Small intestine (tissue), 7 donors: ENCODE results near the gene GALNT7. TPM values are rescaled to one million over a fixed set of nuclear protein-coding genes. Genes with fewer than 3 reads are reported as not detected.
"Not testable (repeated sequence)": the region's sequence is repeated elsewhere in the genome, so short reads cannot be mapped to it uniquely, and the experiment has no call there.

ENCODE experiments used
- DNase-seq, 2 donors: peaks; one replicate each; pipeline versions ENCODE4 v3.0.0 to v3.0.0-alpha.2; 2013
- FAIRE-seq: peaks from 2 replicates; lab custom pipeline; 2012; peaks lifted over from hg19 to GRCh38; lab: Jason Lieb, UNC
- H3K27ac ChIP-seq, 3 donors: one replicate each; pipeline ENCODE4 v1.5.1; 2013; ENCODE audit warnings: low read length in 2 of 3, mild to moderate bottlenecking in 2 of 3, control low read depth in 1 of 3, inconsistent platforms in 1 of 3, low read depth in 1 of 3, moderate library complexity in 1 of 3
- H3K27me3 ChIP-seq, 3 donors: one replicate each; pipeline ENCODE4 v1.6.1; 2013; ENCODE audit warnings: low read length in 3 of 3, inconsistent platforms in 1 of 3; ENCODE audit not compliant: control insufficient read depth in 3 of 3, insufficient read depth in 3 of 3
- H3K36me3 ChIP-seq, 3 donors: one replicate each; pipeline ENCODE4 v1.6.1; 2013; ENCODE audit warnings: low read length in 3 of 3, inconsistent platforms in 1 of 3, low read depth in 1 of 3, mild to moderate bottlenecking in 1 of 3, moderate library complexity in 1 of 3; ENCODE audit not compliant: control insufficient read depth in 3 of 3, insufficient read depth in 2 of 3
- H3K4me1 ChIP-seq, 3 donors: one replicate each; pipeline ENCODE4 v1.6.1; 2013; ENCODE audit warnings: low read length in 2 of 3, inconsistent platforms in 1 of 3, low read depth in 1 of 3, mild to moderate bottlenecking in 1 of 3, moderate library complexity in 1 of 3; ENCODE audit not compliant: control insufficient read depth in 3 of 3, insufficient read depth in 2 of 3
- H3K4me3 ChIP-seq, 3 donors: one replicate each; pipeline ENCODE4 v1.5.1; 2013; ENCODE audit warnings: low read length in 3 of 3, control low read depth in 1 of 3, inconsistent platforms in 1 of 3, low read depth in 1 of 3, mild to moderate bottlenecking in 1 of 3, moderate library complexity in 1 of 3
- H3K9me3 ChIP-seq, 2 donors: one replicate each; pipeline ENCODE4 v1.6.1; 2013; ENCODE audit warnings: low read depth in 1 of 2, low read length in 1 of 2; ENCODE audit not compliant: control insufficient read depth in 2 of 2, insufficient read depth in 1 of 2
- WGBS, 3 donors: extraction: QIAGEN DNeasy Blood & Tissue Kit; methylation state at CpG; one replicate each; pipeline ENCODE4 v1.1.7; 2013; 5-methylcytosine and 5-hydroxymethylcytosine counted together
- polyA plus RNA-seq, 4 donors: library from polyadenylated mRNA; stranded (reverse) in 3 of 4; unstranded in 1 of 4; fragments of 200-250 nt in 3 of 4; fragments of 120-200 nt in 1 of 4; gene quantifications; one replicate each; pipeline versions ENCODE4 v1.2.1 to v1.2.3, GENCODE V29; 2013
- donor health status: healthy with polysubstance abuse.
- donor health status: control.
- donor health status: control.
- donor health status: Bipolar disorder and iron deficiency.
- donor health status: healthy.

GALNT7 gene
- polyA plus RNA-seq, 4 donors, result 10.0 to 58.4 (median 19.5) TPM

- peaks cover 0 to 3% (median 0%) of the 10 kb centered on the region in 3 donors for H3K4me1 ChIP-seq
- no peaks in the 10 kb centered on the region for H3K27me3 ChIP-seq
- no peak overlapping the region for H3K4me3 ChIP-seq
- no peak for FAIRE-seq
- no peaks in the 10 kb centered on the region for H3K36me3 ChIP-seq
- WGBS, 3 donors, result 73 to 85% (median 77%) methylated on average over 2 of the region's 2 CpGs
- no peaks in the 10 kb centered on the region for H3K9me3 ChIP-seq
- DNase-seq, result no peak
- H3K27ac ChIP-seq, result no peak overlapping the region
Measured at GRCh38 chr4:173217727-173218126, 49.1 kb downstream of the GALNT7 start.

DNA sequence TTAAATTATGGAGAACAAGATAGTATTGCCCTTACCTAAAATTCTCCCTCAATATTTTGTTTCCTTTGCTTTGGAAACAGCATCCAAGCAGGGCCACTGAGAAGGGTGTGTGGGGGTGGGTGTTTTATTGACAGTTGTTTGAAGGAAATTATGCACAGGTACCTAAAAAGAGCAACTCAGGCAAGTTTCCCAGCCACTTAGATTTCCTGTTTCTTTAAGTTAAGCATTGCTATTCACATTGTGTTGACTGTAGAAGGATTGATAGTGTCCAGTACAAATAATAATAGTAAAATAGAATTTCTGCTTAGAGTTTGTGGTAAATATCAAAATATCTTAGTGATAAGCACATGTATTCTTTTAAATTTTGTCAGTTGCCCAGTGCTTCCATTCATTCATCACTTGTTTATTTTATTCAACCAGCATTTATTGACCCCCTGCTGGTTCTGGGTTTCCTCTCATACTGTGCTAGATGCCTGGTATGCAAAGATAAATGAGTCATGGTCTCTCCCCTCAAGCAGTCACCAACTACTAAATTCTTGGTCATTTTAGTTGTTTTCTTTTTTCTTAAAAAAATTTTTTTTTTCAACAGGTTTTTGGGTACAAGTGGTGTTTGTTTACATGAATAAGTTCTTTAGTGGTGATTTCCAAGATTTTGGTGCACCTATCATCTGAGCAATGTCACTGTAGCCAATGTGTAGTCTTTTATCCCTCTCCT lies 50.0 kb downstream of the GALNT7 start:
- H3K27me3 ChIP-seq, result no peaks in the 10 kb centered on the region
- DNase-seq (no peak), FAIRE-seq (no peak)
- H3K36me3 ChIP-seq, result no peaks in the 10 kb centered on the region
- peaks cover 0 to 3% (median 0%) of the 10 kb centered on the region in 3 donors for H3K4me1 ChIP-seq
- H3K9me3 ChIP-seq, result no peaks in the 10 kb centered on the region
- no peak overlapping the region for H3K4me3 ChIP-seq
- H3K27ac ChIP-seq, result no peak overlapping the region

- H3K36me3 ChIP-seq, FAIRE-seq, DNase-seq, H3K9me3 ChIP-seq, H3K27ac ChIP-seq, H3K4me1 ChIP-seq, H3K27me3 ChIP-seq, H3K4me3 ChIP-seq: not testable (repeated sequence)
- WGBS, 3 donors, result 93 to 96% (median 95%) methylated on average over 4 of the region's 4 CpGs
Measured at GRCh38 chr4:173219126-173219437, 50.5 kb downstream of the GALNT7 start.

- 88 to 90% (median 90%) methylated on average over 3 of the region's 3 CpGs for WGBS, 3 donors
- Histone ChIP-seq H3K9me3 (no peaks in the 10 kb centered on the region), H3K27me3 (no peaks in the 10 kb centered on the region), H3K4me1 (no peaks in the 10 kb centered on the region), H3K36me3 (peaks cover 0 to 2% (median 0%) of the 10 kb centered on the region in 3 donors), H3K27ac (no peak overlapping the region), H3K4me3 (no peak overlapping the region)
- FAIRE-seq (no peak), DNase-seq (no peak)
Measured at GRCh38 chr4:173223743-173224142, 55.1 kb downstream of the GALNT7 start.

- Histone ChIP-seq H3K9me3 (no peaks in the 10 kb centered on the region), H3K4me3 (no peak overlapping the region), H3K27me3 (no peaks in the 10 kb centered on the region), H3K27ac (no peak overlapping the region), H3K36me3 (peaks cover 0 to 2% (median 0%) of the 10 kb centered on the region in 3 donors), H3K4me1 (no peaks in the 10 kb centered on the region)
- FAIRE-seq (no peak), DNase-seq (no peak)
- whole genome bisulfite sequencing, 3 donors, result 89 to 90% (median 89%) methylated on average over 4 of the region's 4 CpGs
Measured at GRCh38 chr4:173226401-173226888, 57.8 kb downstream of the GALNT7 start.

DNA sequence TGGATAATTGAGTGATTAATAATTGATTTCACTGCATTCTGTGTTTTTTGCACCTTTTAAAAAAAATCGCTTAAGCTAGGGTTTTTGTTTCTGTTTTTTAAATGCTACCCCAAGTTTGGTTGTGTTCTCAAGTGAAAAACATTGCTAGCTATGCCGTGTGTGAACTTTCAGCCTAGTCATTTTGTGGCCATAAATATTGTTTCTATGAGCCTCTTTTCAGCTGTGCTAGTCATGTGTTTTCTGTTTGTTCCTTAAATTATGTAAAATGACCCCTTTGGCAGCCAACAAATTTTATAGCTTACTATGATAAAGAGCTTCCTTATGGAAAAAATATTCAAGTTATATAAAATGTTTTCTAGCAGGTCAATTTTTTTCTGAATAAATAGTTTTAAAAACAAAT lies 59.1 kb downstream of the GALNT7 start:
- H3K4me1 ChIP-seq, result no peaks in the 10 kb centered on the region
- H3K27ac ChIP-seq, result no peak overlapping the region
- 66 to 78% (median 75%) methylated on average over 2 of the region's 2 CpGs for WGBS, 3 donors
- no peak for DNase-seq
- H3K27me3 ChIP-seq, result no peaks in the 10 kb centered on the region
- H3K4me3 ChIP-seq, result no peak overlapping the region
- no peaks in the 10 kb centered on the region for H3K9me3 ChIP-seq
- no peak for FAIRE-seq
- peaks cover 0 to 5% (median 2%) of the 10 kb centered on the region in 3 donors for H3K36me3 ChIP-seq

DNA sequence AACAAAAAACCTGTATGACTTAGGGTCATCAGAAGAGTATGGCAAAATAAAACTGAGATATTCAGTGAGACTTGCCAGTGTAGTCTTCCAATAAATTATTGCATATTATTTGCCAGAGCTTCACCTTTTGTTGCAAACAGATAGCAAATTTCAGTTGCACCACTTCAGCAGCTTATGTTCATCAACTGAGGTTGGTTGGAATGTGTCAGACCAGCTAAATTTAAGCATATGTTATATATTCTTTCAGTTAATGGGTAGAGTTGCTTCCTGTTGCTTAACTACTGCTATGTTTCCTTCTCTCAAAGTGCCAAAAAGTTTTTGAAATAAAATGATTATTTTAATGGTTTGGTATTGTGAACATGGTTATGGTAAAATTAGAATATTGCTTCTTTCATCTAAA lies 61.5 kb downstream of the GALNT7 start:
- Histone ChIP-seq H3K4me1 (no peaks in the 10 kb centered on the region), H3K27ac (no peak overlapping the region), H3K9me3 (no peaks in the 10 kb centered on the region), H3K36me3 (peaks cover 0 to 5% (median 2%) of the 10 kb centered on the region in 3 donors), H3K27me3 (no peaks in the 10 kb centered on the region), H3K4me3 (no peak overlapping the region)
- no peak for DNase-seq
- FAIRE-seq, result no peak

- Histone ChIP-seq H3K4me3 (no peak overlapping the region), H3K27ac (no peak overlapping the region), H3K9me3 (no peaks in the 10 kb centered on the region), H3K27me3 (no peaks in the 10 kb centered on the region), H3K36me3 (peaks cover 0 to 6% (median 2%) of the 10 kb centered on the region in 3 donors), H3K4me1 (no peaks in the 10 kb centered on the region)
- FAIRE-seq, result no peak
- DNase-seq, result peak; percentile 32 to 43
- 57 to 68% (median 65%) methylated on average over 1 of the region's 1 CpG for WGBS, 3 donors
Measured at GRCh38 chr4:173231916-173232315, 63.3 kb downstream of the GALNT7 start.

DNA sequence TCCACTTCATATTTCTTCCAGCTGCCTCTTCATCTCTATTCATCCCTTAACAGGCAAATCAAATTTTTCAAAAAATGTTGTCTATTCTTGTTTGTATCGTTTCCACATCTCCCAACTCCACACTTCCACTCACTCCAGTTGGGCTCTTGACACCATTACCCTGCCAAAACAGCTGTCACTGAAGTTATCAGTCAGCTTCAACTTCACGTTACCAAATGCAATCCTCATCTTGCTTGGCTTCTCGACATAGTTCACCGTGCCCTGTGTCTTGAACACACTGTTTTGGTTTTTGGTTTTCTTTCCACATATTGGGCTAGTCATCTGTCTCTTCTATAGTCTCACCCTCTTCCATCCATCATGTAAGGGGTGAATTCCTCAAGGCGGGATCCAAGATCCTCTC lies 65.2 kb downstream of the GALNT7 start:
- FAIRE-seq, result no peak
- no peaks in the 10 kb centered on the region for H3K4me1 ChIP-seq
- no peak for DNase-seq
- 91 to 96% (median 95%) methylated on average over 5 of the region's 5 CpGs for WGBS, 3 donors
- no peaks in the 10 kb centered on the region for H3K9me3 ChIP-seq
- peaks cover 0 to 6% (median 2%) of the 10 kb centered on the region in 3 donors for H3K36me3 ChIP-seq
- H3K27ac ChIP-seq, result no peak overlapping the region
- H3K27me3 ChIP-seq, result no peaks in the 10 kb centered on the region
- no peak overlapping the region for H3K4me3 ChIP-seq
